Placental pericyte (primary cell): Measurements from ENCODE around the gene HMG20A. TPM values are rescaled to one million over a fixed set of nuclear protein-coding genes. Genes with fewer than 3 reads are reported as not detected.

Experiments used
- total RNA-seq: library from RNA; depleted of rRNA; stranded (reverse); fragments of >200 nt; gene quantifications from 2 replicates; pipeline ENCODE4 v1.2.3, GENCODE V29; 2012

Gene HMG20A
- 31.2 and 38.3 TPM in 2 replicates for total RNA-seq

GRCh38 chr15:77420610-77421369 lies at the start of gene HMG20A:
TSS of gene HMG20A (plus strand) at chr15:77420888. CDS start at chr15:77458408, 37,520 bp downstream.

GRCh38 chr15:77419836-77420609 lies 665 bp upstream of the HMG20A start, which contains the start of gene PEAK1:
TSS of gene PEAK1 (minus strand) at chr15:77420104. CDS start at chr15:77181926, 238,178 bp downstream.

Other genes with a start within 250 kb of the HMG20A start
- gene PEAK1, start 784 bp upstream of the HMG20A start, total RNA-seq = 53.0 and 69.8 TPM in 2 replicates
- not detected in 2 replicates for gene LINGO1, start 212.0 kb downstream of the HMG20A start, total RNA-seq